T-helper 1 cell treated with Interleukin-12 subunit alpha and Interleukin-12 subunit beta and Interleukin-4 antibody, amounts not matched to agents 30 ng/mL and 1 ng/mL, for 36 hours (primary cell): ENCODE results near the gene GGN. TPM values are rescaled to one million over a fixed set of nuclear protein-coding genes. Genes with fewer than 3 reads are reported as not detected.

Experiments
- intact Hi-C: fragments of 100-400 bp; cut with micrococcal nuclease; formaldehyde crosslinking; loops from one replicate; pipeline ENCODE4 v1.15.1; 2024
- total RNA-seq: library from RNA; stranded (reverse); gene quantifications from 2 replicates; pipeline ENCODE4 v1.2.3, GENCODE V29; 2022

Gene GGN
- total RNA-seq, 1 donor from 2014 or later, result 0.27 TPM

- intact Hi-C loops, result no loop called here
Measured at GRCh38 chr19:38369584-38369983, 18.2 kb downstream of the GGN start.

- intact Hi-C loops, result no loop called here
Measured at GRCh38 chr19:38367041-38367440, 20.8 kb downstream of the GGN start.

DNA sequence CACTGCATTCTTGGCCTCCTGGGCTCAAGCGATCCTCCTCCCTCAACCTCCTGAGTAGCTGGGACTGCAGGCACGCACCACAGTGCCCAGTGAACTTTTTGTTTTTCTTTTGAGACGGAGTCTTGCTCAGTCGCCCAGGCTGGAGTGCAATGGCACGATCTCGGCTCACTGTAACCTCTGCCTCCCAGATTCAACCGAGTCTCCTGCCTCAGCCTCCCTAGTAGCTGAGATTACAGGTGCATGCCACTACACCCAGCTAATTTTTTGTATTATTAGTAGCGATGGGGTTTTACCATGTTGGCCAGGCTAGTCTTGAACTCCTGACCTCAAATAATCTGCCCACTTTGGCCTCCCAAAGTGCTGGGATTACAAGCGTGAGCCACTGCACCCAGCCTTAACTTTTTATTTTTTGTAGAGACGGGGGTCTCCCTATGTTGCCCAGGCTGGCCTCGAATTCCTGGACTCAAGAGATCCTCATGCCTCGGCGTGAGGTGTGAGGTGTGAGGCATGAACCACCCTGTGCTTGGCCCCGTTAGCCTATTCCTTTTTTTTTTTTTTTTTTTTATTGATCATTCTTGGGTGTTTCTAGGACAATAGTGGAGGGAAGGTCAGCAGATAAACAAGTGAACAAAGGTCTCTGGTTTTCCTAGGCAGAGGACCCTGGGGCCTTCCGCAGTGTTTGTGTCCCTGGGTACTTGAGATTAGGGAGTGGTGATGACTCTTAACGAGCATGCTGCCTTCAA lies 24.7 kb downstream of the GGN start:
- intact Hi-C loops, result loop anchor here (1.0 to 2.0 kb wide), 4 partner anchors 11 to 314 kb away; partner anchors contain the start of genes GGN, PSMD8 and SPRED3

- intact Hi-C loops, result loop anchor here (1.0 to 2.0 kb wide), 4 partner anchors 12 to 314 kb away; partner anchors contain the start of genes GGN, PSMD8 and SPRED3
Measured at GRCh38 chr19:38362076-38362945, 25.5 kb downstream of the GGN start.

DNA sequence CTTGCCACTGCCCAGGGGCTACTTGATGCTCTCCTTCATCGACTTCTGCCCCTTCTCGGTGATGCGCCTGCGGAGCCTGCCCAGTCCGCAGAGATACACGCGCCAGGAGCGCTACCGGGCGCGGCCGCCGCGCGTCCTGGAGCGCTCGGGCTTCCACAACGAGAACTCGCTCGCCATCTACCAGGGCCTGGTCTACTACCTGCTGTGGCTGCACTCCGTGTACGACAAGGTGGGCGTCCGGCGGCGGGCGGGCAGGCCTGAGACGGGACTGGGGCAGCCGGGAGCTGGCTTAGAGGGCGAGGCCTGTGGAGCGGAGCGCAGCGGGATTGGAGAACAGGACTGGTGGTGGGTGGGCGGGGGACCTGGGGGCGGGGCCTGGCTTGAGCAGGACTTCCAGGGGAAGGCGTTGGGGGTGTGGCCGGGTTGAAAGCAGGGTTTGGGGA lies 26.2 kb downstream of the GGN start:
- intact Hi-C loops, result loop anchor here (1.0 to 2.0 kb wide), 5 partner anchors 13 to 313 kb away; partner anchors contain the start of genes GGN, PSMD8 and SPRED3

GRCh38 chr19:38360839-38361631 lies 26.8 kb downstream of the GGN start:
- intact Hi-C loops, result loop anchor here (1.0 kb wide), 1 partner anchor 45 kb away; no protein-coding TSS in a partner anchor

- intact Hi-C loops, result no loop called here
Measured at GRCh38 chr19:38360351-38360750, 27.5 kb downstream of the GGN start.

- intact Hi-C loops, result no loop called here
Measured at GRCh38 chr19:38359242-38360021, 28.4 kb downstream of the GGN start.

DNA sequence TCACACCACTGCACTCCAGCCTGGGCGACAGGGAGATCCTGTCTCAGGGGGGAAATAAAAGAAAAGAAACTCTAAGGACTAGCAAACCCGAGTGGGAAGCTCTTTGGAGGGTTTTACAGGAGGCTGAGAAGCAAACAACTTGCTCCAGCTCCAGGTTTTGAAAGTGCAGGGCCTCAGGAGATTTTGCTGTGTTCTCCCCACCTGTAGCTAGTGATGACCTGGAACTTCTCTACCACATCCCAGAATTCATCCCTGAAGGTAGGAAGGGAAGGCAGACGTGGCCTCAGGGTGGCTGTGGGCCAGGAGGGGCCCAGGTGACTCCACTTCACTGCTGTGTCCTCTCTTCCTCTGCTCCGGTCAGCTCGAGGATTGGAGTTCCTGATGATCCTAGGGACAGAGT lies 29.8 kb downstream of the GGN start:
- intact Hi-C loops, result no loop called here

DNA sequence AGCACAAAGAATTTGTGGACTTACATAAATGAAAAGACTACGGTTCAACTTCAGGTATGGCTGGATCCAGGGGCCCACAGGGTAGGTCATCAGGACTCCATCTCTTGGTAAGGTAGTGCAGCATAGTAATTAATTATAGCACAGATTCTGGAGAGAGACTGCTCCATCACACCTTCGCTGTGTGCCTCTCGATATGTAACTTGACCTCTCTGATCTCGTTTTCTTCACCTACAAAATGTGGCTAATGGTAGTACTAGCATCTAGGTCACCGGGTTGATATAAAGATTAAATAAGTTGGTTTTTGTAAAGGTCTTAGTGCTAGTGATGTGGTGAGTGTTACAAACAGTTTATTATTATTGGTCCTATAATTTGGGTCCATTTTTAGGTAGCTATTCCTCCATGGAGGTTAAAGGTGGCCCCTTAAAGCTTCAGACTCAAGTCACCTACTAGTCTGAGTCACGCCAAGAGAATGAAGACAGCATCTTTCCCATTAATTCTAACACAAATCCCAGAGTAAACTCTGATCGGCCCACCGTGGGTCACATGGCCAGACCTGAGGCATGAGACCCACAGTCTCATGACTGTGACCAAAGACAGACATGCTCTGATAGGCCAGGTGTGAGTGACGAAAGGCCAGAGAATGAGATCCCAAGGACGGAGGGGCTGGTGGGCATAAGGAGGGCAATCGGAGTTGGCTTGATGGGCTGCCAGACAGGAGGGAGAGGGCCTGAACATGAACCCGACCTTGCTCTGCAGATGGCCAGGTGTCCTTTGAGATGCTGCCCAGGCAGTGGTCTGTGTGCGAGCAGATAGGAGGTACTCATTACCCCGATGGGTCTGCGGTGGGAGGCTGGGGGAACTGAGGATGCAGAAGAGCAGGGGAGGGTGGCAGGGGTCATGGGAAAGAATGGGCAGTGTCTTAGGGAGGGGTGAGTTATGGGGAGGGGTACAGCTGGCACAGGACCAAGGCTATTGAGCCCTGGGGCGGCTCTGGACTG lies 31.8 kb downstream of the GGN start:
- intact Hi-C loops, result no loop called here

GRCh38 chr19:38352611-38353010 lies 35.2 kb downstream of the GGN start:
- intact Hi-C loops, result no loop called here

DNA sequence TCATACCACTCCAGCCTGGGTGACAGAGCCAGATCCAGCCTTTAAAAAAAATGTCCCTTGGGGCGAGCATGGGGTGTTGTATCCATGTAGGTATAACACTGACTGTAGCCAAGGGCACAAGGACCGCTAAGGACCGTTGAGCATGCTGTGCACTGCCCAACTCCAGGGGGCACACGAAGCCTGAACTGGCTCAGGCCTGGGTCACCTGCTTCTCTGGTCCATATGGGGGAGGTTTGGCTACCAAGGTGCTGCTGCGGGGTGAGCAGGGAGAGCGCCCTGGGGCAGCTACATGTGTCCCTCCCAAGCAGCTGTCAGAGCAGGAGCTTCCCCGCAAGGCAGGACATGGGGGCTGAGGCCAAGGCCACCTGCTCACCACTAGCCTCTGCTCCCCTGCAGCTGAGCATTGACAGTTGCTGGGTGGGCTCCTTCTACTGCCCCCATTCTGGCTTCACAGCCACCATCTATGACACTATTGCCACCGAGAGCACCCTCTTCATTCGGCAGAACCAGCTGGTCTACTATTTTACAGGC lies 35.9 kb downstream of the GGN start:
- intact Hi-C loops, result no loop called here

GRCh38 chr19:38350883-38351282 lies 37.0 kb downstream of the GGN start:
- intact Hi-C loops, result no loop called here

DNA sequence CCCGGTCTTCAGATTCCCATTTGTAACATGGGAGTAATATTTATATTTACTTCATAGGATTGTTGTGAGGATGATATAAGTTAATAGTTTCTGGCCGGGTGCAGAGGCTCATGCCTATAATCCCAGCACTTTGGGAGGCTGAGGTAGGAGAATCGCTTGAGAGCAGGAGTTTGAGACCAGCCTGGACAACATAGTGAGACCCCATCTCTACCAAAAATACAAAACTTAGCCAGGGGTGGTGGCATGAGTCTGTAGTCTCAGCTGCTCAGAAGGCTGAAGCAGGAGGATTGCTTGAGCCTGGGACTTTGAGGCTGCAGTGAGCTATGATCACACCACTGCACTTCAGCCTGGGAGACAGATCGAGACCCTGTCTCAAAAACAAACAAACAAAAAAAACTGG lies 41.0 kb downstream of the GGN start:
- intact Hi-C loops, result no loop called here

GRCh38 chr19:38340927-38341326 lies 46.9 kb downstream of the GGN start:
- intact Hi-C loops, result no loop called here

DNA sequence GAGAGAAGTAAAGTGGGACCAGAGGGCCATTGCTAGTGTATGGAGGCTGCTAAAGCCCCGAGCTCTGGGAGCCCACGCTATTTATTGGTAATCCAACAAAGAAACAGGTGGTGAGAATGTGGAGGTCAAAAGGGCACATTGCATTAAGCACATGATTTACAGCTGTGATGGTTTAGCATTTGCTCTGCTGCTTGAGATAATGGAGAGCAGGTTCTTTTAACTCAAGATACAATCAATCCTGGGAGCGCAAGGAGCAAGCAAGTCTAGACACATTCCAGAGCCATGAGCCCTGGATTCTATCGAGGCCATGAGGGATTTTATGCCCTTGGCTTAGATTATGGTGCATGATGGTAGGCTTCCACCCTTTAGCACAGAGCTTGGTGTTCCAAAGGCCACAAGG lies 48.8 kb downstream of the GGN start:
- intact Hi-C loops, result loop anchor here (10.0 kb wide), 1 partner anchor 1024 kb away; no protein-coding TSS in a partner anchor

GRCh38 chr19:38337360-38337653 lies 50.5 kb downstream of the GGN start:
- intact Hi-C loops, result loop anchor here (1.0 to 10.0 kb wide), 3 partner anchors 50 to 1023 kb away; partner anchors contain the start of gene ACTN4

DNA sequence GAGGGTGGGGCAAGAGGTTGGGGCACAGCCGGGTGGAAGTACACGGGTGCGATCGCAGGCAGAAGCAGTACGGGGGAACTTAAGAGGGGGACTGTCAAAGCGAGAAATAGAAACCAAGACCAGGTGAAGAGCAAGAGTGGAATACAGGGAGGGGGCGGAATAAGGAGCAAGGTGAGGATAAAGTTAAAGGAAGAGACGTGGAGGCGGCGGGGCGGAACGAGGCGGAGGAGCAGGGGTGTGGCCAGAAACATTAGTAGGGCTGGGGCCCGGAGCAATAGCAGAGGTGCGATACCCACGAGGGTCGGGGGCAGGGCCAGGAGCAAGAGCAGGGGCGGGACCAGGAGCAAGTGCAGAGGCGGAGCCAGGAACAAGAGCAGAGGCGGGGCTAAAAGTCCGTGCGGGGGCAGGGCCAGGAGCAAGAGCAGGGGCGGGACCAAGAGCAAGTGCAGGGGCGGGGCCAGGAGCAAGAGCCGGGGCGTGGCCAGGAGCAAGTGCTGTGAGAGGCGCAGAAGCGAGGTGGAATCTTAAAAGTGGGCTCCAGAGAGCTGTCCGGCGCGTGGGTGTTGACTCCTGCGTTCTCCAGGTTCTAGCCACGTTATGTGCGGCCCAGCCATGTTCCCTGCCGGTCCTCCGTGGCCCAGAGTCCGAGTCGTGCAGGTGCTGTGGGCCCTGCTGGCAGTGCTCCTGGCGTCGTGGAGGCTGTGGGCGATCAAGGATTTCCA lies 51.0 kb downstream of the GGN start:
- intact Hi-C loops, result loop anchor here (1.0 to 10.0 kb wide), 11 partner anchors 26 to 1022 kb away; partner anchors contain the start of genes ACTN4, MRPS12, PSMD8 and SARS2
